ENCODE measurements around the gene FAM131A. TPM values are rescaled to one million over a fixed set of nuclear protein-coding genes. Genes with fewer than 3 reads are reported as not detected.

FAM131A gene
- total RNA-seq, 1 donor from 2014 or later = 28.5 TPM

DNA sequence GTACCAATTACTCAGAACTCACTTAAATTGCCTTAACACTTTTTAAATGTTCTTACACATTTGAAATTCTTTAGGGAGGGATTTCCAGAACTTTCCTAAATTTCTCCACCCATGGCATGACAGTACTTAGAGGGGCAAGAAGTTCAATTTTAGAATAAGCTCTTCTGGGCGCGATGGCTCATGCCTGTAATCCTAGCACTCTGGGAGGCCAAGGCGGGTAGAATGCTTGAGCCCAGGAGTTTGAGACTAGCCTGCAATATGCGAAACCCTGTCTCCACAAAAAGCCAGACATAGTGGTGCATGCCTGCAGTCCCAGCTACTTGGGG, 10.6 kb downstream of the FAM131A start:
- Histone ChIP-seq H3K4me3 (no peak overlapping the region), H3K36me3 (peaks cover 0 to 8% of the 10 kb centered on the region in 2 donors), H3K27me3 (no peaks in the 10 kb centered on the region), H3K27ac (no peak overlapping the region), H3K9me3 (no peaks in the 10 kb centered on the region), H3K4me1 (peaks cover 19% of the 10 kb centered on the region)
- intact Hi-C loops (cut with DNase I) = no loop called here
- DNase-seq (ENCODE audit: extremely low spot score in 2 of 2) = no peak
- TF ChIP-seq POLR2AphosphoS5 (IDR thresholded peaks at IDR 0.05; ENCODE audit: insufficient read depth in 1 of 2, low read depth in 1 of 2) (no peak), POLR2A (IDR thresholded peaks at IDR 0.05) (no peak)
- TF ChIP-seq, protein P1, sequence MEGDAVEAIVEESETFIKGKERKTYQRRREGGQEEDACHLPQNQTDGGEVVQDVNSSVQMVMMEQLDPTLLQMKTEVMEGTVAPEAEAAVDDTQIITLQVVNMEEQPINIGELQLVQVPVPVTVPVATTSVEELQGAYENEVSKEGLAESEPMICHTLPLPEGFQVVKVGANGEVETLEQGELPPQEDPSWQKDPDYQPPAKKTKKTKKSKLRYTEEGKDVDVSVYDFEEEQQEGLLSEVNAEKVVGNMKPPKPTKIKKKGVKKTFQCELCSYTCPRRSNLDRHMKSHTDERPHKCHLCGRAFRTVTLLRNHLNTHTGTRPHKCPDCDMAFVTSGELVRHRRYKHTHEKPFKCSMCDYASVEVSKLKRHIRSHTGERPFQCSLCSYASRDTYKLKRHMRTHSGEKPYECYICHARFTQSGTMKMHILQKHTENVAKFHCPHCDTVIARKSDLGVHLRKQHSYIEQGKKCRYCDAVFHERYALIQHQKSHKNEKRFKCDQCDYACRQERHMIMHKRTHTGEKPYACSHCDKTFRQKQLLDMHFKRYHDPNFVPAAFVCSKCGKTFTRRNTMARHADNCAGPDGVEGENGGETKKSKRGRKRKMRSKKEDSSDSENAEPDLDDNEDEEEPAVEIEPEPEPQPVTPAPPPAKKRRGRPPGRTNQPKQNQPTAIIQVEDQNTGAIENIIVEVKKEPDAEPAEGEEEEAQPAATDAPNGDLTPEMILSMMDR (IDR thresholded peaks at IDR 0.05) = no peak

DNA sequence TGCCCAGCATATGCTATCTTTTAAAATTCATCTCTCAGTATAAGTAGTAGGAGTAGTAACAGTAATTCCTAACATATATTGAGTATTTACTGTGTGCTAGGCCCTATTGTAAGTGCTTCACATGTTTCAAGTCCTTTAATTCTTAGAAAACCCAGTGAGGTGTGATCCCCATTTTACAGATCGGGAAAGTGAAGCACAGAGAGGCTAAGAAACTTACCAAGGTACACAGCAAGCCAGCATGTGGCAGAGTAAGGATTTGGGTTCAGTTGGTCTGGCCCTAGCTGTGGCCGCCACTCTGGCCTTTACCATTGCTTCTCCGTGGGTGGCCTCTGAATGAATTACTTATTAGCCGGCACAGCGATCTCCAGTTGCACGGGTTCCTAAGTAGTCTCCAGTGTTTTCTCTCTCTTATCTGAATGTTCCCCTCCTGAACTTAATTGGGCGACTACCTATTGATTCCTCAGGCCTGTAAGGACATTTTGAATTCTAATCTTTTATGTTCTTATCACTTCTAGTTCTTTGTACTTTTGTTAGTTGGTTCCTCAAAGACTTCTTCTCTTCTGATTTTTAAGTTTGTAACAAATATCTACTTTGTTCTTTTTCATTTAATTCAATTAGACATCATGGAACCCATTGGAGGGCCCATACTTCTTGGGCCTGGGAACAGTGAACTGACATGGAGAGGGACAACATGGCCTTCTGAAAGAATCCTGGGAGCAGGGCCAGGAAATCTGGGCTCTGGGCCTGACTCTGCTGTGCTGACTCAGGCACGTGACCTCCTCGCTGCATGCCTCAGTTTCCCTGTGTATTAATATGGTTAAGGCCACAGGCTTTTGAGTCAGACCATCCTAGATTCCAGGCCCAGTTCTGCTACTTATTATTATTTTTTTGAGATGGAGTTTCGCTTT, 12.4 kb downstream of the FAM131A start:
- Histone ChIP-seq H3K36me3 (peaks cover 0 to 2% of the 10 kb centered on the region in 2 donors), H3K9me3 (no peaks in the 10 kb centered on the region), H3K4me1 (peaks cover 19% of the 10 kb centered on the region), H3K27ac (no peak overlapping the region), H3K27me3 (no peaks in the 10 kb centered on the region), H3K4me3 (no peak overlapping the region)
- intact Hi-C loops (cut with DNase I) = no loop called here
- TF ChIP-seq POLR2AphosphoS5 (IDR thresholded peaks at IDR 0.05; ENCODE audit: insufficient read depth in 1 of 2, low read depth in 1 of 2) (no peak), POLR2A (IDR thresholded peaks at IDR 0.05) (no peak)
- no peak for DNase-seq (ENCODE audit: extremely low spot score in 2 of 2)

DNA sequence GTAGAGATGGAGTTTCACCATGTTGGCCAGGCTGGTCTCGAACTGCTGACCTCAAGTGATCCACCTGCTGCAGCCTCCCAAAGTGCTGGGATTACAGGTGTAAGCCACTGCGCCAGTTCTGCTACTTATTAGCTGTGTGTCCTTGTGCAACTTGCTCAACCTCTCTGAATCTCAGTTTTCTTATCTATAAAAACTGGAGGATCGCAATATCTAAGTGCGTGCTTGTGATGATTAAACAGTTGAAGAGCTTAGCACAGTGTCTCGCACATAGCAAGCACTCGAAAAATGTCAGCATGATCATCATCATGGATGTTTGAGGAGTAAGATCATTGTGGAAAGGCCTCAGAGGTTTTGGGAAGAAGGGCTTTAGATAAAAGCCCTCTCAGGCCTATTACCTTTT, 13.2 kb downstream of the FAM131A start:
- Histone ChIP-seq H3K4me1 (peaks cover 14% of the 10 kb centered on the region), H3K36me3 (peaks cover 0 to 2% of the 10 kb centered on the region in 2 donors), H3K27ac (no peak overlapping the region), H3K9me3 (no peaks in the 10 kb centered on the region), H3K4me3 (no peak overlapping the region), H3K27me3 (no peaks in the 10 kb centered on the region)
- TF ChIP-seq, protein P1 (IDR thresholded peaks at IDR 0.05) = no peak
- TF ChIP-seq POLR2AphosphoS5 (IDR thresholded peaks at IDR 0.05; ENCODE audit: insufficient read depth in 1 of 2, low read depth in 1 of 2) = no peak
- no peak for TF ChIP-seq POLR2A (IDR thresholded peaks at IDR 0.05)
- DNase-seq (ENCODE audit: extremely low spot score in 2 of 2) = no peak
- intact Hi-C loops (cut with DNase I) = no loop called here

DNA sequence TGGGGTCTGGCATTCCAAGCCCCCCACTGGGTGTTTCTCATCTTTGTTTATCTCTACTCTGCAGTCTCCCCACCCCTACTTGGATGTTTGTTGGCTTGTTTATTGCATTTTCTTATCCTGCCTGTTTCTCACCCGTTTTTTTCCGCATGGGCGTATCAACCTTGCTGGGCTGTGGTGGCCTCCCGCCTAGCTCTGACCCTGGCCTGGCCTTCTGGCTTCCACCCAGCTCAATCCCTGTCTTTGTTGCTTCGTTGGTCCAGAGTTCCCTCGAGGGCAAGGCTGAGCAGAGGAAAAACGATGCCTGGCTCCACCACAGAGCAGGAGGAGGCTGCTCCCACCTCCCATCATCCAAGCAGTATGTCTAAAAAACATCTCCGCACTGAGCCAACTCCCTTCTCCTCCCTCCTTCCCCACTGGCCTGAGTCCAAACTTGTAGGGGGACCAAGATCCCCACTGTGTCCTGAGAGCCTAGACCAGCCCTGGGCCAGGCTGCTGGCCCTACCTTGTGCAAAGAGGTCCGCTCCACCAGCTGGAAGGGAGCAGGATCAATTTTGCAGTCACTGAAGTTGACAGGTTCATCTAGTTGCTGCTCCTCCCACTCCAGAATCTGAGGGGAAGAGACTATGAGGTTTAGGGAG, 14.2 kb downstream of the FAM131A start:
- Histone ChIP-seq H3K9me3 (no peaks in the 10 kb centered on the region), H3K4me3 (no peak overlapping the region), H3K4me1 (peaks cover 10% of the 10 kb centered on the region), H3K27me3 (no peaks in the 10 kb centered on the region), H3K27ac (no peak overlapping the region), H3K36me3 (peaks cover 0 to 7% of the 10 kb centered on the region in 2 donors)
- TF ChIP-seq, protein P1 (IDR thresholded peaks at IDR 0.05) = no peak
- TF ChIP-seq POLR2AphosphoS5 (IDR thresholded peaks at IDR 0.05; ENCODE audit: insufficient read depth in 1 of 2, low read depth in 1 of 2) = no peak
- TF ChIP-seq POLR2A (IDR thresholded peaks at IDR 0.05) = no peak
- intact Hi-C loops (cut with DNase I) = no loop called here
- DNase-seq (ENCODE audit: extremely low spot score in 2 of 2) = no peak

DNA sequence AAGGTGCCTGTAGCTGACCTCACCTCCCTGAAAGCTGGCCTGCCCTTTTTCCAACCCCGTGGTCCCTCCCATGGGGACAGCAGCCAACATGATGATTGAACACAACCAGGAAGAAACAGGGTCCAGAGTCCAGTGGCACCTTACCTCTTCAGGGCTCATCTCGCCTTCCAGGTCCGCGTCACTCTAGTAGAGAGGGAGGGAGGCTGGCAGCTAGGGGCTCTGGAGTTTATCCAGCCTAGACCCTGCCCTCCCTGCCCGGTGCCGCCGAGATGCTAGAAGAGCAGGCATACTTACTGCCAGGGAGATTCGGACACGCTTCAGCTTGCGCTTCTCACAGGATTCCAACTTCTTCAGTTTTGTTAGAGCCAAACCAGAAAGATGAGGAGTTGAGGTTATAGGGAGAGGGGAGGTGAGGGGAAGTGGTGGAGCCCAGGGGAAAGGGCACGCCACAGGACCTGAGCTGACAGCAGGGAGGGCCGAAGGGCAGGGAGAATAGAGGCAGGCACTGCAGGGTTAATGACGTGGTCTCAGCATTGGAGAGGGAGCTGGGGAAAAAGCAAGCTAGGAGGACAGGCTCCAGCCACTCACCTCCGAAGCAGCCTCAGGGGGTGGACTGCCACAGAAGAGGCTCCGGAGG, 14.9 kb downstream of the FAM131A start:
- no peak overlapping the region for H3K4me3 ChIP-seq
- H3K4me1 ChIP-seq = peaks cover 10% of the 10 kb centered on the region
- TF ChIP-seq, protein P1 (IDR thresholded peaks at IDR 0.05) = no peak
- TF ChIP-seq POLR2A (IDR thresholded peaks at IDR 0.05) (no peak), POLR2AphosphoS5 (IDR thresholded peaks at IDR 0.05; ENCODE audit: insufficient read depth in 1 of 2, low read depth in 1 of 2) (no peak)
- intact Hi-C loops (cut with DNase I) = no loop called here
- no peak for DNase-seq (ENCODE audit: extremely low spot score in 2 of 2)
- no peaks in the 10 kb centered on the region for H3K27me3 ChIP-seq
- no peak overlapping the region for H3K27ac ChIP-seq
- no peaks in the 10 kb centered on the region for H3K9me3 ChIP-seq
- H3K36me3 ChIP-seq = peaks cover 0 to 12% of the 10 kb centered on the region in 2 donors
